ENCODE results near the gene KRT23.

The KRT23 gene

GRCh38 chr17:40901981-40902474 lies 35.4 kb downstream of the KRT23 start:
- Histone ChIP-seq H3K4me1 (ENCODE audit: control insufficient read depth, insufficient read depth, low read length, poor library complexity, severe bottlenecking) (no peaks in the 10 kb centered on the region), H3K9me3 (ENCODE audit: control insufficient read depth, low read length) (no peaks in the 10 kb centered on the region), H3K27me3 (replicated peaks; ENCODE audit: control insufficient read depth, insufficient read depth, low read length, poor library complexity, severe bottlenecking) (peaks cover 4% of the 10 kb centered on the region), H3K27ac (ENCODE audit: insufficient read depth, low read length, poor library complexity, severe bottlenecking) (no peak overlapping the region), H3K36me3 (ENCODE audit: control insufficient read depth, insufficient read depth, low read length) (no peaks in the 10 kb centered on the region), H3K4me3 (ENCODE audit: insufficient read depth, low read depth, low read length, poor library complexity, severe bottlenecking) (no peak overlapping the region)
- DNase-seq = no peak

GRCh38 chr17:40900809-40901356 lies 36.6 kb downstream of the KRT23 start:
- H3K27ac ChIP-seq (ENCODE audit: insufficient read depth, low read length, poor library complexity, severe bottlenecking) = no peak overlapping the region
- no peaks in the 10 kb centered on the region for H3K4me1 ChIP-seq (ENCODE audit: control insufficient read depth, insufficient read depth, low read length, poor library complexity, severe bottlenecking)
- no peaks in the 10 kb centered on the region for H3K27me3 ChIP-seq (replicated peaks; ENCODE audit: control insufficient read depth, insufficient read depth, low read length, poor library complexity, severe bottlenecking)
- no peak for DNase-seq
- H3K36me3 ChIP-seq (ENCODE audit: control insufficient read depth, insufficient read depth, low read length) = no peaks in the 10 kb centered on the region
- H3K9me3 ChIP-seq (ENCODE audit: control insufficient read depth, low read length) = no peaks in the 10 kb centered on the region
- H3K4me3 ChIP-seq (ENCODE audit: insufficient read depth, low read depth, low read length, poor library complexity, severe bottlenecking) = no peak overlapping the region

- Histone ChIP-seq H3K27ac (ENCODE audit: insufficient read depth, low read length, poor library complexity, severe bottlenecking) (no peak overlapping the region), H3K4me3 (ENCODE audit: insufficient read depth, low read depth, low read length, poor library complexity, severe bottlenecking) (no peak overlapping the region), H3K9me3 (ENCODE audit: control insufficient read depth, low read length) (no peaks in the 10 kb centered on the region), H3K4me1 (ENCODE audit: control insufficient read depth, insufficient read depth, low read length, poor library complexity, severe bottlenecking) (no peaks in the 10 kb centered on the region), H3K27me3 (replicated peaks; ENCODE audit: control insufficient read depth, insufficient read depth, low read length, poor library complexity, severe bottlenecking) (no peaks in the 10 kb centered on the region), H3K36me3 (ENCODE audit: control insufficient read depth, insufficient read depth, low read length) (no peaks in the 10 kb centered on the region)
- DNase-seq = no peak
These were observed 40.5 kb downstream of the KRT23 start for GRCh38 chr17:40896916-40897455.

- no peak for DNase-seq
- H3K4me1 ChIP-seq (ENCODE audit: control insufficient read depth, insufficient read depth, low read length, poor library complexity, severe bottlenecking) = no peaks in the 10 kb centered on the region
- H3K9me3 ChIP-seq (ENCODE audit: control insufficient read depth, low read length) = no peaks in the 10 kb centered on the region
These were observed 42.2 kb downstream of the KRT23 start for GRCh38 chr17:40895106-40895730.

GRCh38 chr17:40888196-40888720 lies 49.2 kb downstream of the KRT23 start:
- Histone ChIP-seq H3K4me3 (ENCODE audit: insufficient read depth, low read depth, low read length, poor library complexity, severe bottlenecking) (no peak overlapping the region), H3K4me1 (ENCODE audit: control insufficient read depth, insufficient read depth, low read length, poor library complexity, severe bottlenecking) (no peaks in the 10 kb centered on the region), H3K27ac (ENCODE audit: insufficient read depth, low read length, poor library complexity, severe bottlenecking) (no peak overlapping the region), H3K27me3 (replicated peaks; ENCODE audit: control insufficient read depth, insufficient read depth, low read length, poor library complexity, severe bottlenecking) (no peaks in the 10 kb centered on the region), H3K36me3 (ENCODE audit: control insufficient read depth, insufficient read depth, low read length) (no peaks in the 10 kb centered on the region), H3K9me3 (ENCODE audit: control insufficient read depth, low read length) (no peaks in the 10 kb centered on the region)
- DNase-seq = no peak

More at GRCh38 chr17:40895106-40895730, 42.2 kb downstream of the KRT23 start:
- Histone ChIP-seq H3K36me3 (ENCODE audit: control insufficient read depth, insufficient read depth, low read length) (no peaks in the 10 kb centered on the region), H3K27me3 (replicated peaks; ENCODE audit: control insufficient read depth, insufficient read depth, low read length, poor library complexity, severe bottlenecking) (no peaks in the 10 kb centered on the region), H3K27ac (ENCODE audit: insufficient read depth, low read length, poor library complexity, severe bottlenecking) (no peak overlapping the region), H3K4me3 (ENCODE audit: insufficient read depth, low read depth, low read length, poor library complexity, severe bottlenecking) (no peak overlapping the region)

- no peak overlapping the region for H3K27ac ChIP-seq (ENCODE audit: insufficient read depth, low read length, poor library complexity, severe bottlenecking)
- no peak overlapping the region for H3K4me3 ChIP-seq (ENCODE audit: insufficient read depth, low read depth, low read length, poor library complexity, severe bottlenecking)
- H3K36me3 ChIP-seq (ENCODE audit: control insufficient read depth, insufficient read depth, low read length) = no peaks in the 10 kb centered on the region
- no peak for DNase-seq
- no peaks in the 10 kb centered on the region for H3K4me1 ChIP-seq (ENCODE audit: control insufficient read depth, insufficient read depth, low read length, poor library complexity, severe bottlenecking)
- H3K9me3 ChIP-seq (ENCODE audit: control insufficient read depth, low read length) = no peaks in the 10 kb centered on the region
- no peaks in the 10 kb centered on the region for H3K27me3 ChIP-seq (replicated peaks; ENCODE audit: control insufficient read depth, insufficient read depth, low read length, poor library complexity, severe bottlenecking)
These were observed 51.4 kb downstream of the KRT23 start for GRCh38 chr17:40886090-40886489.

- DNase-seq = no peak
- Histone ChIP-seq H3K27ac (ENCODE audit: insufficient read depth, low read length, poor library complexity, severe bottlenecking) (no peak within 1 kb of the TSS), H3K4me3 (ENCODE audit: insufficient read depth, low read depth, low read length, poor library complexity, severe bottlenecking) (no peak within 1 kb of the TSS), H3K27me3 (replicated peaks; ENCODE audit: control insufficient read depth, insufficient read depth, low read length, poor library complexity, severe bottlenecking) (no peaks in the 10 kb centered on the region), H3K4me1 (ENCODE audit: control insufficient read depth, insufficient read depth, low read length, poor library complexity, severe bottlenecking) (no peaks in the 10 kb centered on the region), H3K36me3 (ENCODE audit: control insufficient read depth, insufficient read depth, low read length) (no peaks in the 10 kb centered on the region), H3K9me3 (ENCODE audit: control insufficient read depth, low read length) (no peaks in the 10 kb centered on the region)
These were observed 52.5 kb downstream of the KRT23 start, which contains the start of gene KRT20 for GRCh38 chr17:40884708-40885512. Gene KRT20, minus strand, starts transcription at chr17:40885242. Its CDS starts 57 bp downstream, at chr17:40885185.

GRCh38 chr17:40883626-40884334 lies 53.7 kb downstream of the KRT23 start:
- Histone ChIP-seq H3K4me1 (ENCODE audit: control insufficient read depth, insufficient read depth, low read length, poor library complexity, severe bottlenecking) (no peaks in the 10 kb centered on the region), H3K36me3 (ENCODE audit: control insufficient read depth, insufficient read depth, low read length) (no peaks in the 10 kb centered on the region), H3K4me3 (ENCODE audit: insufficient read depth, low read depth, low read length, poor library complexity, severe bottlenecking) (no peak overlapping the region), H3K9me3 (ENCODE audit: control insufficient read depth, low read length) (no peaks in the 10 kb centered on the region), H3K27me3 (replicated peaks; ENCODE audit: control insufficient read depth, insufficient read depth, low read length, poor library complexity, severe bottlenecking) (no peaks in the 10 kb centered on the region), H3K27ac (ENCODE audit: insufficient read depth, low read length, poor library complexity, severe bottlenecking) (no peak overlapping the region)
- no peak for DNase-seq

GRCh38 chr17:40883031-40883430 lies 54.4 kb downstream of the KRT23 start:
- no peak overlapping the region for H3K4me3 ChIP-seq (ENCODE audit: insufficient read depth, low read depth, low read length, poor library complexity, severe bottlenecking)
- no peak for DNase-seq
- no peaks in the 10 kb centered on the region for H3K27me3 ChIP-seq (replicated peaks; ENCODE audit: control insufficient read depth, insufficient read depth, low read length, poor library complexity, severe bottlenecking)
- H3K4me1 ChIP-seq (ENCODE audit: control insufficient read depth, insufficient read depth, low read length, poor library complexity, severe bottlenecking) = no peaks in the 10 kb centered on the region
- H3K9me3 ChIP-seq (ENCODE audit: control insufficient read depth, low read length) = no peaks in the 10 kb centered on the region
- no peak overlapping the region for H3K27ac ChIP-seq (ENCODE audit: insufficient read depth, low read length, poor library complexity, severe bottlenecking)
- H3K36me3 ChIP-seq (ENCODE audit: control insufficient read depth, insufficient read depth, low read length) = no peaks in the 10 kb centered on the region

Data from effector memory CD4-positive, alpha-beta T cell (primary cell).